Activated T-helper 2 cell treated with anti-CD3 and anti-CD28 coated beads, Interferon-gamma antibody, Interleukin-2, Interleukin-4, amounts not matched to agents 10 μg/mL and 5 μg/mL and 100 μg/mL, durations not matched to agents 14 hours and 24 hours and 36 hours (primary cell): ENCODE measurements around the gene PLPP4. TPM values are rescaled to one million over a fixed set of nuclear protein-coding genes. Genes with fewer than 3 reads are reported as not detected.

Source experiments
- DNase-seq: peaks from one replicate; pipeline ENCODE4 v3.0.0; 2021; ENCODE audit warnings: low spot score
- H3K27ac Mint-ChIP-seq: one replicate; pipeline ENCODE4 v1.8.0; 2021; ENCODE audit warnings: mixed read lengths
- H3K27me3 Mint-ChIP-seq: one replicate; pipeline ENCODE4 v1.8.0; 2021; ENCODE audit warnings: low read depth, mixed read lengths
- H3K36me3 Mint-ChIP-seq: one replicate; pipeline ENCODE4 v1.8.0; 2021; ENCODE audit warnings: low read depth, mixed read lengths
- H3K4me1 Mint-ChIP-seq: one replicate; pipeline ENCODE4 v1.8.0; 2021; ENCODE audit warnings: low read depth, mixed read lengths
- H3K4me3 Mint-ChIP-seq: one replicate; pipeline ENCODE4 v1.8.0; 2021; ENCODE audit warnings: low read depth, mild to moderate bottlenecking, moderate library complexity, mixed read lengths
- H3K9me3 Mint-ChIP-seq: one replicate; pipeline ENCODE4 v1.8.0; 2021; ENCODE audit warnings: mixed read lengths
- intact Hi-C: fragments of 100-400 bp; cut with micrococcal nuclease; formaldehyde crosslinking; loops from one replicate; pipeline ENCODE4 v1.15.1; 2023
- total RNA-seq: library from RNA; stranded (reverse); gene quantifications from 2 replicates; pipeline ENCODE4 v1.2.3, GENCODE V29; 2022

PLPP4 gene
- not detected in 2 replicates for total RNA-seq

DNA sequence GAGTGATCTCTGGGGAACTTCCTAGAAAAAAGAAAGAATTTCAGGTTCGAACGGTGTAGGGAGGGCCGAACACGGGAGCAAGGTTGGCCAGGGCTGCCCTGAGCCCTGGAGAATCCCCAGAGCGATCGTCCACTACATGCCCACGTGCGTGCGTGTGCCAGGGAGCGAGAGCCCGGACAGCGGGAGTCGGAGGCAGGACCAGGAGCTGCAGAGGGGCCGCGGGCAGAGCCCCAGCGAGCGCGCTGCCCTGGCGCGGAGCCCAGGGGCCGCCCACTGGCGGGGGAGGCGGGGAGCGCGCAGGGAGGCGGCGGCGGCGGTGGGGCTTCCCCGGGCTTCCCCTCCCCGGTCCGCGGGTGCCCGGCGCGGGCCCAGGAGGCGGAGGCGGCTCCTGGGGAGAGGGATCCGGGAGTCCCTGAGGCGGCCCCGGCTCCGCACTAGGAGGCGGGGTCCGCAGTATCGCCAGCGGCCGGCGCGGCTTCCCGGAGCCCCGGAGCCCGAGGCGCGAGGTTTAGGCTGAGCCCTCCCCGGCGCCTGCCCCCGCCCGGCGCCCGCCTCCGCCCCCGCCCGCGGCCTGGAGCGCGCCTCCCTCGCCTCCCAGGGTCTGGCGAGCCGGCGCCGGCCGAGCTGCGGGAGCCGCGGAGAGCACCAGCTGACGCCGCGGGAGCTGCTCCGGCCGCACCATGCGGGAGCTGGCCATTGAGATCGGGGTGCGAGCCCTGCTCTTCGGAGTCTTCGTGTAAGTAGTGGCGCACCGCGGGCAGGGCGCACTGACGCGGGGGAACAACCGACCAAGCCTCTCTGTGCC is at the start of gene PLPP4:
Gene PLPP4 (plus strand): TSS at position 602 of the 805 bp plus-strand sequence. CDS start 79 bp downstream, at position 681.
- no peak within 1 kb of the TSS for H3K27ac Mint-ChIP-seq
- no peaks in the 10 kb centered on the region for H3K9me3 Mint-ChIP-seq
- peak within 1 kb of the TSS; percentile 37 for H3K4me3 Mint-ChIP-seq
- intact Hi-C loops: no loop called here
- DNase-seq: no peak
- H3K27me3 Mint-ChIP-seq: peaks cover 33% of the 10 kb centered on the region
- no peaks in the 10 kb centered on the region for H3K36me3 Mint-ChIP-seq
- H3K4me1 Mint-ChIP-seq: no peaks in the 10 kb centered on the region

DNA sequence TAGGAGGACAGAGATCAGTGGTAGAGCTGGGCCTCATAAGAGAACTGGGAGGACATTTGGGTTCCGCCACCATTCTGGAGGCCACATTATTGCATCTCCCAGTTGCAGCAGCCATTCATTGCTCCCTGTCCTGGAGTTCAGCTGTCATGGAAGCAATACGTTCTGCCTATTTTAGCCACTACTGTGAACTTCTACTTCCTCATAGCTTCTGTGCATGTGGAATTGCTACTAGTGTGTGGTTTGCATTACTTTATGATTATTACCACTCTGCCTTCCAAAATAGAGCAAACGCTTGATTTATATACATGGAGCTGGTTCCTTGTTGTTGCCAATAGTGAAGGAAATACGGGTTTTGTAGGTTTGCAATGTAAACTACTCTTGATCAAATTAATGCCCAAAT is 47.2 kb upstream of the PLPP4 start:
- Mint-ChIP-seq H3K4me1 (no peaks in the 10 kb centered on the region), H3K27ac (no peak overlapping the region), H3K9me3 (no peaks in the 10 kb centered on the region), H3K4me3 (no peak overlapping the region), H3K36me3 (no peaks in the 10 kb centered on the region), H3K27me3 (no peaks in the 10 kb centered on the region)
- intact Hi-C loops: no loop called here
- no peak for DNase-seq

DNA sequence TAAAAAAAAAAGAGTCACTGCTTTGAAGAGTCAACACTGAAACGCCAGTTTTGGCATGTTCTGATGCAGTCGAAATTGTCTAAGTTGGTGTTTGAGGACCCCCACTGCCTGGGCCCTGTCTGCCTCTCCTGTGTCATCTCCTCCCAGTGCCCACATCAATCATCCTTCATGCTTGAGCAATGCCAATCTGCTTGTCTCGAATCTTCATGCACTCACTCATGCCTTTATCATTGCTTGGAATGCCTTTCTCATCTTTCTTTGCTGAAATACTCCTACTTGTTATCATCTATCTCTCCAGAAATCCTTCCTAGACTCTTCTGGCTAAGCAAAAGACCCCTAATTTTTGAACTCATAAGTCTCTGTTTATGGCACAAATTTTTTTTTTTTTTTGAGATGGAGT is 42.1 kb upstream of the PLPP4 start:
- intact Hi-C loops: no loop called here
- DNase-seq: no peak
- Mint-ChIP-seq H3K4me1 (no peaks in the 10 kb centered on the region), H3K27me3 (no peaks in the 10 kb centered on the region), H3K27ac (no peak overlapping the region), H3K36me3 (no peaks in the 10 kb centered on the region), H3K4me3 (no peak overlapping the region), H3K9me3 (peaks cover 4% of the 10 kb centered on the region)

DNA sequence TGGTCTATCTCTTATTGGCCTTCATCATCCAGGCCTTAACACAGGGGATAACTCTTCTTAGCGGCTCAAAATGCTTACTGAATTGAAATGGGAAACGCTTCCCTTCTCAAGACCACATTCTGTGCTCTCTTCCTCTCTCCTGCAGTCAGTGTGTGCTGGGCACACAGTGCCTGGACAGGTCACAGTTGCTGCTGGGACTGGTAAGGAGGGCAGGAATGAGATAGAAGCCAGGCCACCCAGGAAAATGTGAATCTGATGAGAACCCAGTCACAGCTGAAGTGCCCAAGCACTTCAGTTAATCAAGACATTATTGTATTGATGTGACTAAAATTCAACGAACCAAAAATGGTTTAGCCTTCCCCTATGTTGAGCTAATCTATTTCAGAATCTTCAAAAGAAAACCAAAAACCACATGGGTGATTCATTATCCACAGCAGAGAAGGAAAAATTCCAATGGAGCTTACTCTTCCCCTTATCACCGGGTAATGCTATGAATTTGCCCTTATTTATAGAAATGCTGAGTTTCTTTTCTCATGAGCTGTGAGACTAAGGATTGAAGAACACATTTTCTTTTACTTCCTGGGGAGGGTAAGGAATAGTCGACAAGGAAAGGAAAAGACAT is 41.2 kb upstream of the PLPP4 start:
- Mint-ChIP-seq H3K4me1 (no peaks in the 10 kb centered on the region), H3K4me3 (no peak overlapping the region), H3K27me3 (no peaks in the 10 kb centered on the region), H3K9me3 (peaks cover 4% of the 10 kb centered on the region), H3K27ac (no peak overlapping the region), H3K36me3 (no peaks in the 10 kb centered on the region)
- intact Hi-C loops: no loop called here
- DNase-seq: no peak

DNA sequence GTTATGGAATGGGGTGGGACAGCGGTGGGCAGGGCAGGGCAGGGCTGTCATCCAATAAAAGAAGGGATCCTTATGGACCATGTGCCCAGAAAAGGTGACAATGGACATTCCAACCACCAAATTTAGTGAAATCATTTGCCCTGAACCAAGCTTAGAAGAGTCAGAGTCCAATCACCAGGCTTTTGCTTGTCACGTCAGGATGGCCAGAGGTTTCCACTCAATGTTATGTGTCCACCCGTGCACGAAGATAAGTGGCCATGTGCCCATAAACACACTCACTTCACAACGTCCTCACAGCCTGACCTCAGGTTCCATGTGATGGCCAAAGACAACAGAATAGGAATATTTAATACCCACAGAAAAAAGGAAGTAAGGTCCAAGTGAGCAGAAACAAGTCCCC is 36.6 kb upstream of the PLPP4 start:
- no peaks in the 10 kb centered on the region for H3K27me3 Mint-ChIP-seq
- H3K4me3 Mint-ChIP-seq: no peak overlapping the region
- no peaks in the 10 kb centered on the region for H3K36me3 Mint-ChIP-seq
- no peak overlapping the region for H3K27ac Mint-ChIP-seq
- H3K4me1 Mint-ChIP-seq: no peaks in the 10 kb centered on the region
- no peak for DNase-seq
- intact Hi-C loops: no loop called here
- no peaks in the 10 kb centered on the region for H3K9me3 Mint-ChIP-seq

DNA sequence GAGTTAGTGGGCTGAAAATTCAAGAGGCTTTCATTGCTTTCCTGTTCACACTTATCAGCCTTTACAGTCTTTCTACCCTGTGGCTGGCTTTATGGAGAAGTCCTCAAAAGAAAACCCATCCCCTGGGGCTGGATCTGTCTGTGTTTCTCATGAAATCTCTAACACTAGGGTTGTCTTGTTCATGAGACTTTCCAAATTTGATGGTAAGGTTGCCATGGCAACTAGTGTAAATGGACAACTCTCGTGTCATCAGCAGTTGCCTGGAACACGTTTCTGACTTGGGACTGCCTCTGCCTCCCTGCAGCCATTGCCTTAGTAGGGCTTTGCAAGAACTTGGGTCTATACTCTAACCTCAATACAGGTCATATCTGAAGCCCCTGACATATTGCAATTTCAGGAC is 35.8 kb upstream of the PLPP4 start:
- H3K27ac Mint-ChIP-seq: no peak overlapping the region
- no peak overlapping the region for H3K4me3 Mint-ChIP-seq
- H3K9me3 Mint-ChIP-seq: no peaks in the 10 kb centered on the region
- H3K4me1 Mint-ChIP-seq: no peaks in the 10 kb centered on the region
- H3K27me3 Mint-ChIP-seq: no peaks in the 10 kb centered on the region
- no peaks in the 10 kb centered on the region for H3K36me3 Mint-ChIP-seq
- DNase-seq: no peak
- intact Hi-C loops: no loop called here

DNA sequence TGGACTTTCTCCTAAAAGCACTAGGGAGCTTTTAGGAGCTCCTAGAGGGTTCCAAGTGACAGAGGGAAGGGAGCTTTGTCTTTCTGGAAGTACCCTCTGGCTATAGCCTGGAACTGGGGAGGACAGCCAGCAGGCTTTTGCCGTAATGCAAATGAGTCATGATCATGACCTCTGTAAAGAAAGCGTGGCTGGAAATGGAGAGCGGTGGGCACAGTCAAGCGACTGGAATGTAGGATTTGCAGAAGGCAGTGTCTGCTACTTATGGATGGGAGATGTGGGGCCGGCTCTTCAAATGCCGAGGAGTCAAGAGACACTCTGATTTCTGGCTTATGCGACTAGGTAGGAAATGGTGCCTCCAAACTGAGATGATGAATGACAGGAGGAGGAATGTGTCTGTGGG is 34.6 kb upstream of the PLPP4 start:
- H3K36me3 Mint-ChIP-seq: no peaks in the 10 kb centered on the region
- intact Hi-C loops: loop anchor here (2.0 kb wide), 1 partner anchor 312 kb away; no protein-coding TSS in a partner anchor
- H3K27ac Mint-ChIP-seq: no peak overlapping the region
- H3K9me3 Mint-ChIP-seq: no peaks in the 10 kb centered on the region
- H3K4me3 Mint-ChIP-seq: no peak overlapping the region
- DNase-seq: no peak
- no peaks in the 10 kb centered on the region for H3K27me3 Mint-ChIP-seq
- H3K4me1 Mint-ChIP-seq: no peaks in the 10 kb centered on the region

DNA sequence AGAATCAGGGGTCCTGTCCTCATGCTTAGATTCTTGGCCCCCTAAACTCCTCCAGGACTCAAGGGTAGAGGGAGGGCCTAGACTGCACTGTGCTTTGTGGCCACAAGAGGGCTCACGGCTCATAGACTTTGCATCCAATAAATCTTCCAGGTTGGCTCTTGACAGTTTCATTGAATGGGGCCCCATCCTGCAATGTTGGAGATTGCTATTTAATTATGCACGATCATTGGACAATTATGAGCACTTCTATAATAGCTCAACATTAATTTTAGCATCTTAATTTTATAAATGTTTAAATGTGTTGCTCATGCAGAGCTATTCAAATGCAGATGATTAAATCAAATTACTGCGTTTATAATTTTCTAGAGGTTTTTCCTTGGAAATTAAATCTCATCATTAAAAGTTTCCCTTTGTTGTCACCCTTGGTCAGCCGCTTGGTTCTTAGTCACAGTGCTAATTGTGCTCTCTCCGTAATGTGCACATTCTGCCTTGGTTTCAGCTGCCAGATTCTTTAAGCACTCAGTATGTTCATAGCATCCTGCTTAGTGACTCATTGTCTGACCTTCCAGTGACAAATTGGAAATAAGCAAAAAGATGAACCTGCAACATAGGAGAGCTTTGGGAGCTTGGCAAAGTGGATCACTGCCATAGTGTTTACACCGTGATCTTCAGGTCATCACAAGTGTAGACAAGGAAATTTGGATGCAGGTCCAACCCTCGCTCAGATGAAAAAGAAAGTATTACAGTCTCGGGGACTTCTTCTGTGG is 33.4 kb upstream of the PLPP4 start:
- intact Hi-C loops: loop anchor here (2.0 kb wide), 1 partner anchor 311 kb away; no protein-coding TSS in a partner anchor

DNA sequence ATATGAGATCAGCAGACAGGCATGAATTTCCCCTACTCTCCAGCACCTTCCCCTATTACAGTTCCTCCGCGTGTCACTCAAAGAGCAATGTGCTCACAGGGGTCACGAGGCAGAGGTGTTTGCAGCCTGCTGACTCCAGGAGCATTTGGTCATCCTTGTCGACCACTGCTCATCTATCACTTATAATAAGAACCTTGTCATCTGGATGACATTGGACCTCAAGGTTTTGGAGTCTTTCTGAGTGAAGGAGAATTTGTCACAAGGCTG is 32.9 kb upstream of the PLPP4 start:
- H3K4me3 Mint-ChIP-seq: no peak overlapping the region
- H3K27me3 Mint-ChIP-seq: no peaks in the 10 kb centered on the region
- intact Hi-C loops: no loop called here
- H3K4me1 Mint-ChIP-seq: no peaks in the 10 kb centered on the region
- no peak for DNase-seq
- no peak overlapping the region for H3K27ac Mint-ChIP-seq
- H3K36me3 Mint-ChIP-seq: no peaks in the 10 kb centered on the region
- no peaks in the 10 kb centered on the region for H3K9me3 Mint-ChIP-seq

More for the DNA sequence above, 33.4 kb upstream of the PLPP4 start:
- no peak overlapping the region for H3K4me3 Mint-ChIP-seq
- no peaks in the 10 kb centered on the region for H3K9me3 Mint-ChIP-seq
- no peaks in the 10 kb centered on the region for H3K4me1 Mint-ChIP-seq
- H3K27ac Mint-ChIP-seq: no peak overlapping the region
- H3K36me3 Mint-ChIP-seq: no peaks in the 10 kb centered on the region
- no peak for DNase-seq
- no peaks in the 10 kb centered on the region for H3K27me3 Mint-ChIP-seq

DNA sequence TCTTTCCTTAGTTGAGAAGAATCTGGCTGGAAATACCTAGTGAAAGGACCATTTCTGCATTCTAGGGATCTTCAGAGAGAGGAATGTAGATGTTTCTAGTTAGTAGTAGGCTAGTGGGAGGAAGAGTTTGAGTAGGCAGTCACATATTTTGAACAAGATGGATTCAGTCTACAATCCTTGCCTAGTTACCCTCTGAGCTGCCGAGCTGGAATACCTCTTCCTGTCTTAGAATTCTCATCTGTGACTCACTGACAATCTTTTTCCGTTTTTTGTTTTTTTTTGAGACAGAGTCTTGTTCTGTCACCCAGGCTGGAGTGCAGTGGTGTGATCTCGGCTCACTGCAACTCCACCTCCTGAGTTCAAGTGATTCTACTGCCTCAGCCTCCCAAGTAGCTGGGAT is 30.7 kb upstream of the PLPP4 start:
- DNase-seq: no peak
- H3K4me3 Mint-ChIP-seq: no peak overlapping the region
- no peaks in the 10 kb centered on the region for H3K36me3 Mint-ChIP-seq
- peaks cover 6% of the 10 kb centered on the region for H3K27me3 Mint-ChIP-seq
- no peaks in the 10 kb centered on the region for H3K4me1 Mint-ChIP-seq
- H3K27ac Mint-ChIP-seq: no peak overlapping the region
- intact Hi-C loops: no loop called here
- H3K9me3 Mint-ChIP-seq: no peaks in the 10 kb centered on the region

DNA sequence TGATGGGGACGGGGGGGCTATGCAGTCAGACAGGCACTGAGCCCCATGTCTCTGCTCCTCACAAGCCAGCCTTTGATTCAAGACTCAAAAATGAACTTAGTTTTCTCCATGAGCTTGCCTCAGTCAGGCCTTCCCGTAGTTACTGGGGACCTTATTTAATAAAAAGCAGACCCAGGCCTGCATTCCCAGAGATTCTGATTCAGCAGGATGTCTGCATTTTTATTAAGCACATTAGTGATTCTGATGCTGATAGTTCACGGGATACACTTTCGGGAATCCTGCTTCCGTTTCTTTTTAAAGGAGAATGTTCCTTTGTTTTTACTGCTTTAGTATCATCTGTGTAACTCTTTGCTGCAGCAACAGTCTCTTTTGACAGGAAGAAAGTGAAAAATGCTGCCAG is 28.3 kb upstream of the PLPP4 start:
- intact Hi-C loops: no loop called here
- no peak for DNase-seq
- Mint-ChIP-seq H3K4me3 (no peak overlapping the region), H3K27ac (no peak overlapping the region), H3K4me1 (no peaks in the 10 kb centered on the region), H3K9me3 (no peaks in the 10 kb centered on the region), H3K36me3 (no peaks in the 10 kb centered on the region), H3K27me3 (peaks cover 13% of the 10 kb centered on the region)

DNA sequence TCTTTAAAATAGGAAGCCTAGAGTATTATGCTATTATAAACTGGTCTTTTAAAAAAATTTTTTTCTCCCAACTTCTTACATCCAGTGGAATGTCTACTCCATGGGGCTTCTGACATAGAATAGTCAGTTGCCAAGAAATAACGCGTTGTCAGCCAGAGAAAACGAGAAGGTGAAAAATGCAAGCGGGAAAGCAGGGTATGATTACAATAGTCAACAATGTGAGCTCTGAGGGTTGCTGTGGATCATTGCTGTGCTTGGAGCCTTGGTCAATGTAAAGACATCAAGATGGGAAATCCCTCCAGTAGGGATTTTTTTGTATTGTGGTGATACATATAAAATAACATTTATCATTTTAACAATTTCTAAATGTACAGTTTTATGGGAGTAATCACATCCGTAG is 27.6 kb upstream of the PLPP4 start:
- intact Hi-C loops: no loop called here
- H3K4me1 Mint-ChIP-seq: no peaks in the 10 kb centered on the region
- no peak overlapping the region for H3K27ac Mint-ChIP-seq
- no peaks in the 10 kb centered on the region for H3K9me3 Mint-ChIP-seq
- no peak overlapping the region for H3K4me3 Mint-ChIP-seq
- no peak for DNase-seq
- H3K27me3 Mint-ChIP-seq: peaks cover 13% of the 10 kb centered on the region
- H3K36me3 Mint-ChIP-seq: no peaks in the 10 kb centered on the region

DNA sequence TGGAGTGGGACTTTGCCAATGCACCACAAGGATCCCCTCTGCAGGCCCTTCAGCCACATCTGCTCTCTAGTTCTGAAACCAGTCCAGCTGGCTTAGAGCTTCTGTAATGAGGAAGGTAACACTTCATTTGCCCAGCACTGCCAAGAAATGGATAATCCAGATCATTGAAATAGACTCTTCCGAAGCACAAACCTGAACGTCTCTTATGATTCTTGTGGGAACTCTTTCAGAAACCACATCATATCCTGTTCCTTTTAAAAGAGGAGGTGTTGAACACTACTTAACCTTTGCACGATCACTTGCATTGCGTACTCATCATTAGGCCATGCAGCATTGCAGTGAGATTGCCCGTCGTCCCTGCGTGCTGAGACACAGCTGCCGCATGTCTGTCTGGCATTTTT is 25.8 kb upstream of the PLPP4 start:
- intact Hi-C loops: no loop called here
- no peak overlapping the region for H3K4me3 Mint-ChIP-seq
- no peaks in the 10 kb centered on the region for H3K9me3 Mint-ChIP-seq
- no peaks in the 10 kb centered on the region for H3K36me3 Mint-ChIP-seq
- H3K27ac Mint-ChIP-seq: no peak overlapping the region
- no peaks in the 10 kb centered on the region for H3K4me1 Mint-ChIP-seq
- H3K27me3 Mint-ChIP-seq: peaks cover 13% of the 10 kb centered on the region
- DNase-seq: no peak
